ENCODE results near the gene CLCN1. TPM values are rescaled to one million over a fixed set of nuclear protein-coding genes. Genes with fewer than 3 reads are reported as not detected.

Gene CLCN1
- total and polyA plus RNA-seq, 2 of the 4 experiments (the other 2 are of a cell fraction) = not detected

DNA sequence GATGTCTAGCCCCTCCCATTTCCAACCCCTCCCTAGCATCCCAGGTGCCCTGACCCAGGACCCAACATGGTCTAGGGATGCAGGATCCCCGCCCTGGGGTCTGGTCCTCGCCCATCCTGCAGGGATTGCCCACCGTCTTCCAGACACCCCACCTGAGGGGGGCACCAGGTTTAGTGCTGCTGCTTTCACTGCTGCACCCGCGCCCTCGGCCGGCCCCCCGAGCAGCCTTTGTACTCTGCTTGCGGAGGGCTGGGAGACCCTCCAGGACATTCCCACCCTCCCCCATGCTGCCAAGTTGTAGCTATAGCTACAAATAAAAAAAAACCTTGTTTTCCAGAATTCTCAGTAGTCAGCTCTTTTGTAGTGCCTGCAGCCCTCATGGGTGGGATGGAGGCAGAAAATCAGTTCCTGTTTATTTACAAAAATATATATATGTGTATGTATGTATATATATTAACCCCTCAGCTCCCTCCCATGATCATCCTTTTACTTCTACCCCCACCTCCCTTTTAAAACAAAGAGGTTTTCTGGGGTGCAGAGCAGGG lies 74.9 kb downstream of the CLCN1 start:
- no peak overlapping the region for H2AFZ ChIP-seq (replicated peaks; ENCODE audit: low read length, poor library complexity)
- peaks cover 45% of the 10 kb centered on the region for H3K4me1 ChIP-seq (ENCODE audit: control insufficient read depth, insufficient read depth, low read length)
- H2AK9ac ChIP-seq (replicated peaks; ENCODE audit: low read depth, low read length, poor library complexity) = peak overlapping the region; percentile 52
- peak overlapping the region; percentile 25 for H2BK5ac ChIP-seq (ENCODE audit: low read depth, low read length, poor library complexity, severe bottlenecking)
- no peak for DNase-seq
- ChIA-PET POLR2A (ENCODE audit: unreplicated experiment) (interaction anchor here (0.5 kb wide), 1 partner anchor 125 kb away, joined by 5 read pairs; no protein-coding TSS in a partner anchor), CTCF (no interaction called here)
- no peak overlapping the region for H2BK15ac ChIP-seq (ENCODE audit: low read depth, low read length)
- no peak overlapping the region for H4K5ac ChIP-seq (ENCODE audit: low read depth, low read length)
- BruUV-seq (replicated peaks) = no TSS peak
- no peak overlapping the region for H3K14ac ChIP-seq (replicated peaks; ENCODE audit: low read depth, low read length)
- H3K36me3 ChIP-seq (ENCODE audit: control insufficient read depth, insufficient read depth, low read length) = peaks cover 70% of the 10 kb centered on the region
- no peak overlapping the region for H4K8ac ChIP-seq (ENCODE audit: low read depth in 2 of 2, low read length in 2 of 2)
- no peak overlapping the region for H3K18ac ChIP-seq (ENCODE audit: low read depth, low read length)
- in situ Hi-C loops (cut with MboI; ENCODE audit: low sequenced_read_pairs) (no loop called here), intact Hi-C loops (cut with micrococcal nuclease) (loop anchor here (5.0 kb wide), 1 partner anchor 101 kb away; no protein-coding TSS in a partner anchor), dilution Hi-C loops (cut with HindIII; ENCODE audit: low sequenced_read_pairs, unreplicated experiment) (no loop called here)
- 100% methylated on average over 2 of the region's 9 CpGs; no CpG with 5 or more reads in 1 of the 2 experiments for WGBS, 2 experiments (ENCODE audit: extremely low coverage in 2 of 2, insufficient read length in 1 of 2)
- H3K9me3 ChIP-seq (ENCODE audit: control insufficient read depth, insufficient read depth, low read length) = no peaks in the 10 kb centered on the region
- H3K27me3 ChIP-seq (ENCODE audit: control insufficient read depth, insufficient read depth, low read length) = no peaks in the 10 kb centered on the region
- H3K9me1 ChIP-seq (ENCODE audit: insufficient read depth, low read length) = peaks cover 29% of the 10 kb centered on the region
- H3K23ac ChIP-seq (ENCODE audit: low read depth, low read length) = no peak overlapping the region
- no peak overlapping the region for H4K91ac ChIP-seq (ENCODE audit: insufficient read depth, low read depth, low read length)
- H3K79me1 ChIP-seq (ENCODE audit: low read depth in 1 of 2, low read length in 2 of 2) = peaks cover 24 to 66% of the 10 kb centered on the region in 2 experiments; a peak in 3 of 4 replicates
- H2BK120ac ChIP-seq (ENCODE audit: low read depth, low read length) = no peak overlapping the region
- H3K4me2 ChIP-seq (ENCODE audit: low read depth, low read length) = no peak overlapping the region
- H3K4ac ChIP-seq (ENCODE audit: low read depth, low read length) = no peak overlapping the region
- no peak overlapping the region for H3K56ac ChIP-seq (ENCODE audit: extremely low read depth, insufficient read depth, low read length)
- peak overlapping the region; percentile 45; the same call in 1 of the 2 replicates for H3K27ac ChIP-seq (ENCODE audit: insufficient read depth, low read length)
- H3K9ac ChIP-seq (ENCODE audit: low read depth, low read length) = no peak overlapping the region
- H2AK5ac ChIP-seq (ENCODE audit: low read depth, low read length) = no peak overlapping the region
- no peak overlapping the region for H3K4me3 ChIP-seq (ENCODE audit: insufficient read depth, low read depth, low read length)
- peaks cover 83% of the 10 kb centered on the region for H4K20me1 ChIP-seq (ENCODE audit: insufficient read depth, low read length)
- H2BK20ac ChIP-seq (ENCODE audit: low read depth, low read length) = no peak overlapping the region
- no peak for ATAC-seq (ENCODE audit: low read depth)
- TF ChIP-seq FOS (IDR thresholded peaks at IDR 0.05; ENCODE audit: low read depth, low read length) = no peak
- TF ChIP-seq CHD1 (IDR thresholded peaks at IDR 0.05; ENCODE audit: low read depth, low read length) = no peak
- no peak for TF ChIP-seq RAD21 (IDR thresholded peaks at IDR 0.05; ENCODE audit: low read length)
- TF ChIP-seq SMC3 (IDR thresholded peaks at IDR 0.05; ENCODE audit: low read depth, low read length) = no peak
- TF ChIP-seq, protein P1, sequence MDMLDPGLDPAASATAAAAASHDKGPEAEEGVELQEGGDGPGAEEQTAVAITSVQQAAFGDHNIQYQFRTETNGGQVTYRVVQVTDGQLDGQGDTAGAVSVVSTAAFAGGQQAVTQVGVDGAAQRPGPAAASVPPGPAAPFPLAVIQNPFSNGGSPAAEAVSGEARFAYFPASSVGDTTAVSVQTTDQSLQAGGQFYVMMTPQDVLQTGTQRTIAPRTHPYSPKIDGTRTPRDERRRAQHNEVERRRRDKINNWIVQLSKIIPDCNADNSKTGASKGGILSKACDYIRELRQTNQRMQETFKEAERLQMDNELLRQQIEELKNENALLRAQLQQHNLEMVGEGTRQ (IDR thresholded peaks at IDR 0.05; ENCODE audit: low read depth, low read length) = no peak
- TF ChIP-seq CEBPB (IDR thresholded peaks at IDR 0.05; ENCODE audit: low read depth, low read length) = no peak
- no peak for TF ChIP-seq RCOR1 (IDR thresholded peaks at IDR 0.05; ENCODE audit: insufficient replicate concordance, low read length)
- TF ChIP-seq POLR2A (IDR thresholded peaks at IDR 0.05; ENCODE audit: low read depth, low read length) = no peak
- TF ChIP-seq RFX5 (IDR thresholded peaks at IDR 0.05; ENCODE audit: low read depth, low read length) = no peak
- TF ChIP-seq BHLHE40 (IDR thresholded peaks at IDR 0.05; ENCODE audit: low read depth, low read length) = no peak
- TF ChIP-seq MXI1 (IDR thresholded peaks at IDR 0.05; ENCODE audit: borderline replicate concordance, low read depth, low read length) = no peak

Measured in IMR-90 (cell line).